Measurements from ENCODE around the gene CFAP74. TPM values are rescaled to one million over a fixed set of nuclear protein-coding genes. Genes with fewer than 3 reads are reported as not detected.

Gene CFAP74
- total and polyA plus RNA-seq, 2 donors (not counting 3 experiments of a cell fraction or from before 2014, with no cell fraction given) = not detected

DNA sequence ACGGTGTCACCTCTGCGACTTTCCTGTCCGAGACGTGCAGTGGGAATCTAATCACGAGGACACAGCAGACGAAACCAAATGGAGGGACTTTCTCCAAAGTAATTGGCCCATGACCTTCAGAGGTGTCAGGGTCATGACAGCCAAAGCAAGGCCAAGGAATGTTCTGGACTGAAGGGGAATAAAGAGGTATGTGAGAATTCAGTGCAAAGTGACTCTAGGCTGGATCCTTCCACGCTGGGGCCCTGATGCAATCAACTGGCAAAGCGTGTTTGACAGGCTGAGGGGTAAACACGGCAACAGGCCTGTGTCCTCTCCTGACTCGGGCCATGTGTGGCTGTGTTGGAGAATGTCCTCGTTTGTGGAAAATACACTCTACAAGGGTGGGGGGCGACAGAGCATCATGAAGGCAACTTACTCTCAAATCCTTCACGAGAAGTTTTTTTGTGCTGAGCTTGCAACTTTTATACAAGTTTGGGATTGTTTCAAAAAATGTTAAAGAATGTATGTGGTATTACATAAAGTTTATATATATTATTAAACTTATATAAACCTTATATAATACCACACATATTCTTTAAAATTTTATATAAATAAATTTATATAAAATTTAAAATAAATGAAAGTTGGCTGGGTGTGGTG lies 1.7 kb downstream of the CFAP74 start:
- BruUV-seq (replicated peaks) = no TSS peak
- TF ChIP-seq MYC (IDR thresholded peaks at IDR 0.05; ENCODE audit: low read depth, low read length) (no peak), GATA2 (IDR thresholded peaks at IDR 0.05; ENCODE audit: insufficient read depth, insufficient read length, low read depth, low read length) (no peak), POLR2AphosphoS5 (IDR thresholded peaks at IDR 0.05; ENCODE audit: insufficient read depth, low read depth, low read length) (no peak), CTCF (IDR thresholded peaks at IDR 0.05; ENCODE audit: extremely low read depth in 1 of 2, insufficient read depth in 1 of 2, low read depth in 1 of 2, low read length in 2 of 2) (no peak), EZH2 (IDR thresholded peaks at IDR 0.05; ENCODE audit: borderline replicate concordance, low read depth, low read length, severe bottlenecking) (no peak)
- FAIRE-seq = no peak
- H3K9me3 ChIP-seq (replicated peaks; ENCODE audit: control insufficient read depth, insufficient read depth, low read length) = no peaks in the 10 kb centered on the region
- H2AFZ ChIP-seq (ENCODE audit: low read depth, low read length) = no peak overlapping the region
- no peaks in the 10 kb centered on the region for H3K79me2 ChIP-seq (ENCODE audit: control insufficient read depth, insufficient read depth, low read length)
- intact Hi-C loops (cut with micrococcal nuclease) (no loop called here), dilution Hi-C loops (cut with MboI; ENCODE audit: extremely low pct_ligation_motif_present, low sequenced_read_pairs) (no loop called here)
- H3K4me3 ChIP-seq (replicated peaks in 1 of 3; ENCODE audit: insufficient read depth in 1 of 3, low read depth in 1 of 3, low read length in 3 of 3) = no peak overlapping the region
- H4K20me1 ChIP-seq (replicated peaks; ENCODE audit: control insufficient read depth, extremely low read depth, insufficient read depth, low read length) = no peaks in the 10 kb centered on the region
- H3K9ac ChIP-seq (replicated peaks; ENCODE audit: extremely low read depth, insufficient read depth, low read length) = no peak overlapping the region
- H3K27ac ChIP-seq (ENCODE audit: insufficient read depth, low read depth, low read length) = no peak overlapping the region
- no peaks in the 10 kb centered on the region for H3K4me1 ChIP-seq (ENCODE audit: control insufficient read depth, extremely low read depth, insufficient read depth, low read length)
- POLR2A ChIA-PET = no interaction called here
- DNase-seq (ENCODE audit: low read depth, low spot score) = no peak
- no peaks in the 10 kb centered on the region for H3K9me1 ChIP-seq (replicated peaks; ENCODE audit: control insufficient read depth, extremely low read depth, insufficient read depth, low read length)
- no peaks in the 10 kb centered on the region for H3K36me3 ChIP-seq (ENCODE audit: control insufficient read depth in 2 of 2, extremely low read depth in 1 of 2, insufficient read depth in 2 of 2, low read length in 2 of 2)
- no peak overlapping the region for H3K4me2 ChIP-seq (ENCODE audit: insufficient read depth, low read length)
- CTCF ChIA-PET = no interaction called here
- H3K27me3 ChIP-seq (ENCODE audit: control insufficient read depth in 2 of 2, insufficient read depth in 2 of 2, low read length in 2 of 2) = peaks cover 5 to 17% of the 10 kb centered on the region in 2 experiments

DNA sequence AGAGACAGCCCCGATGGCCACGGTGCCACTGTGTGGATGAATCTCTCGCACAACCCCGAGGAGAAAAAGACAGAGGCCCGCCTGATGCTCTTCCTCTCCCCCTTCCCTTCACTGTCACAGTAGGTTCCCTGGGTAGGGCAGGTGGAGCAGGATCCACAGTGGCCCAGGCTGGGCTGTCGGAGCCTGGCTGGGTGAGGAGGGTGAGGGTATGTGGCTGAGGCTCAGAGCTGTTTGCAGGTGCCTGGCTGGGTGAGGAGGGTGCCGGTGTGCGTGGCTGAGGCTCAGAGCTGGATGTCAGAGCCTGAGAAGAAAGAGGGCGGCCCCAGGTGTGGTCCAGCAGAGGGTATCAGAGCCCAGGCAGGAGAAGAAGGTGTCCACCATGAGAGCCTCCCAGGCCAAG lies 2.7 kb downstream of the CFAP74 start:
- no peak overlapping the region for H3K27ac ChIP-seq (ENCODE audit: insufficient read depth, low read depth, low read length)
- H3K9me3 ChIP-seq (replicated peaks; ENCODE audit: control insufficient read depth, insufficient read depth, low read length) = no peaks in the 10 kb centered on the region
- H3K27me3 ChIP-seq (ENCODE audit: control insufficient read depth in 2 of 2, insufficient read depth in 2 of 2, low read length in 2 of 2) = peaks cover 5 to 17% of the 10 kb centered on the region in 2 experiments
- no peaks in the 10 kb centered on the region for H3K4me1 ChIP-seq (ENCODE audit: control insufficient read depth, extremely low read depth, insufficient read depth, low read length)
- no peak for FAIRE-seq
- H4K20me1 ChIP-seq (replicated peaks; ENCODE audit: control insufficient read depth, extremely low read depth, insufficient read depth, low read length) = no peaks in the 10 kb centered on the region
- no peak for DNase-seq (ENCODE audit: low read depth, low spot score)
- TF ChIP-seq JUN (IDR thresholded peaks at IDR 0.05; ENCODE audit: borderline replicate concordance, insufficient read depth, insufficient read length, low read depth) (no peak), POLR2A (IDR thresholded peaks at IDR 0.05; ENCODE audit: low read depth, low read length) (no peak), GATA2 (IDR thresholded peaks at IDR 0.05; ENCODE audit: insufficient read depth, insufficient read length, low read depth, low read length) (no peak), POLR2AphosphoS5 (IDR thresholded peaks at IDR 0.05; ENCODE audit: insufficient read depth, low read depth, low read length) (no peak), CTCF (IDR thresholded peaks at IDR 0.05; ENCODE audit: extremely low read depth in 1 of 2, insufficient read depth in 1 of 2, low read depth in 1 of 2, low read length in 2 of 2) (no peak), EZH2 (IDR thresholded peaks at IDR 0.05; ENCODE audit: borderline replicate concordance, low read depth, low read length, severe bottlenecking) (no peak), MYC (IDR thresholded peaks at IDR 0.05; ENCODE audit: low read depth, low read length) (no peak), FOS (IDR thresholded peaks at IDR 0.05; ENCODE audit: borderline replicate concordance, insufficient read depth, low read length) (no peak)
- TF ChIP-seq, protein P1, sequence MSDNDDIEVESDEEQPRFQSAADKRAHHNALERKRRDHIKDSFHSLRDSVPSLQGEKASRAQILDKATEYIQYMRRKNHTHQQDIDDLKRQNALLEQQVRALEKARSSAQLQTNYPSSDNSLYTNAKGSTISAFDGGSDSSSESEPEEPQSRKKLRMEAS (IDR thresholded peaks at IDR 0.05; ENCODE audit: insufficient read depth, insufficient read length) = no peak
- no TSS peak for BruUV-seq (replicated peaks)
- no peak overlapping the region for H3K4me3 ChIP-seq (replicated peaks in 1 of 3; ENCODE audit: insufficient read depth in 1 of 3, low read depth in 1 of 3, low read length in 3 of 3)
- ChIA-PET CTCF (no interaction called here), POLR2A (no interaction called here)
- intact Hi-C loops (cut with micrococcal nuclease) = no loop called here
- no peaks in the 10 kb centered on the region for H3K79me2 ChIP-seq (ENCODE audit: control insufficient read depth, insufficient read depth, low read length)
- no peak overlapping the region for H2AFZ ChIP-seq (ENCODE audit: low read depth, low read length)
- H3K9ac ChIP-seq (replicated peaks; ENCODE audit: extremely low read depth, insufficient read depth, low read length) = no peak overlapping the region
- no peak overlapping the region for H3K4me2 ChIP-seq (ENCODE audit: insufficient read depth, low read length)
- no peaks in the 10 kb centered on the region for H3K36me3 ChIP-seq (ENCODE audit: control insufficient read depth in 2 of 2, extremely low read depth in 1 of 2, insufficient read depth in 2 of 2, low read length in 2 of 2)
- no peaks in the 10 kb centered on the region for H3K9me1 ChIP-seq (replicated peaks; ENCODE audit: control insufficient read depth, extremely low read depth, insufficient read depth, low read length)
- dilution Hi-C loops (cut with MboI; ENCODE audit: extremely low pct_ligation_motif_present, low sequenced_read_pairs) = no loop called here

All from endothelial cell of umbilical vein (primary cell).